BLaER1 (cell line): ENCODE results near the gene CEACAM5.
"Not testable (repeated sequence)": the region's sequence is repeated elsewhere in the genome, so short reads cannot be mapped to it uniquely, and the experiment has no call there.

Source experiments
- H3K27ac ChIP-seq: shearing (Covaris generic); formaldehyde crosslinking; 2 replicates; pipeline ENCODE4 v1.8.1; 2022
- H3K27me3 ChIP-seq: shearing (Covaris generic); formaldehyde crosslinking; 2 replicates; pipeline ENCODE4 v1.8.1; 2022
- H3K36me3 ChIP-seq: shearing (Covaris generic); formaldehyde crosslinking; 2 replicates; pipeline ENCODE4 v1.8.1; 2022
- H3K4me1 ChIP-seq: shearing (Covaris generic); formaldehyde crosslinking; 2 replicates; pipeline ENCODE4 v1.8.1; 2022
- H3K4me2 ChIP-seq: shearing (Covaris generic); formaldehyde crosslinking; 2 replicates; pipeline ENCODE4 v1.8.1; 2022
- H3K4me3 ChIP-seq: shearing (Covaris generic); formaldehyde crosslinking; 2 replicates; pipeline ENCODE4 v1.8.1; 2022
- H3K9ac ChIP-seq: shearing (Covaris generic); formaldehyde crosslinking; 2 replicates; pipeline ENCODE4 v1.8.1; 2022
- H3K9me3 ChIP-seq: shearing (Covaris generic); formaldehyde crosslinking; 2 replicates; pipeline ENCODE4 v1.8.1; 2022
- H4K20me1 ChIP-seq: shearing (Covaris generic); formaldehyde crosslinking; 2 replicates; pipeline ENCODE4 v1.8.1; 2022
- Cebpa-rat ChIP-seq: shearing (Covaris generic); IDR thresholded peaks from 2 replicates; pipeline ENCODE4 v1.8.1; 2022

Gene CEACAM5

GRCh38 chr19:41706741-41707501 is 1.5 kb upstream of the CEACAM5 start:
- Histone ChIP-seq H3K9ac (no peak overlapping the region), H3K4me1 (no peaks in the 10 kb centered on the region), H4K20me1 (0 out of 2 replicates have a peak, but pooled peaks cover 5% of the 10 kb centered on the region), H3K4me3 (peak overlapping the region; percentile 60), H3K36me3 (no peaks in the 10 kb centered on the region), H3K9me3 (no peaks in the 10 kb centered on the region), H3K27ac (no peak overlapping the region), H3K4me2 (peak overlapping the region; percentile 74), H3K27me3 (peaks cover 12% of the 10 kb centered on the region; the same call in 1 of the 2 replicates)
- TF ChIP-seq Cebpa-rat: no peak

GRCh38 chr19:41707502-41707812 is 969 bp upstream of the CEACAM5 start:
- Histone ChIP-seq H3K4me3 (no peak overlapping the region), H3K27ac (no peak overlapping the region), H3K4me2 (no peak overlapping the region), H3K36me3 (no peaks in the 10 kb centered on the region), H3K4me1 (no peaks in the 10 kb centered on the region), H3K27me3 (peaks cover 12% of the 10 kb centered on the region; the same call in 1 of the 2 replicates), H3K9ac (no peak overlapping the region), H4K20me1 (0 out of 2 replicates have a peak, but pooled peaks cover 5% of the 10 kb centered on the region), H3K9me3 (no peaks in the 10 kb centered on the region)
- TF ChIP-seq Cebpa-rat: no peak

- no peaks in the 10 kb centered on the region for H3K9me3 ChIP-seq
- H3K4me2 ChIP-seq: no peak overlapping the region
- H3K4me3 ChIP-seq: no peak overlapping the region
- H4K20me1 ChIP-seq: 0 out of 2 replicates have a peak, but pooled peaks cover 5% of the 10 kb centered on the region
- H3K27me3 ChIP-seq: peaks cover 12% of the 10 kb centered on the region; the same call in 1 of the 2 replicates
- H3K27ac ChIP-seq: no peak overlapping the region
- no peaks in the 10 kb centered on the region for H3K36me3 ChIP-seq
- TF ChIP-seq Cebpa-rat: no peak
- no peak overlapping the region for H3K9ac ChIP-seq
- no peaks in the 10 kb centered on the region for H3K4me1 ChIP-seq
Observed at GRCh38 chr19:41707871-41708371, 505 bp upstream of the CEACAM5 start.

- not testable (repeated sequence) for H3K27ac ChIP-seq, H3K36me3 ChIP-seq, H3K4me3 ChIP-seq, H3K9me3 ChIP-seq, H3K4me1 ChIP-seq, H4K20me1 ChIP-seq, H3K27me3 ChIP-seq, H3K9ac ChIP-seq, H3K4me2 ChIP-seq
Observed at GRCh38 chr19:41709516-41709915, 1.1 kb downstream of the CEACAM5 start.

- Histone ChIP-seq H3K9me3 (no peaks in the 10 kb centered on the region), H3K4me3 (no peak overlapping the region)
- no peak for TF ChIP-seq Cebpa-rat
Observed at GRCh38 chr19:41709951-41710645, 1.7 kb downstream of the CEACAM5 start.

GRCh38 chr19:41711376-41712261 is 3.2 kb downstream of the CEACAM5 start:
- no peak overlapping the region for H3K27ac ChIP-seq
- H3K9ac ChIP-seq: no peak overlapping the region
- no peak for TF ChIP-seq Cebpa-rat
- no peaks in the 10 kb centered on the region for H3K36me3 ChIP-seq
- H3K4me2 ChIP-seq: no peak overlapping the region
- H3K4me3 ChIP-seq: no peak overlapping the region
- H3K9me3 ChIP-seq: no peaks in the 10 kb centered on the region
- no peaks in the 10 kb centered on the region for H4K20me1 ChIP-seq
- no peaks in the 10 kb centered on the region for H3K27me3 ChIP-seq
- H3K4me1 ChIP-seq: no peaks in the 10 kb centered on the region

More at GRCh38 chr19:41709951-41710645, 1.7 kb downstream of the CEACAM5 start:
- 0 out of 2 replicates have a peak, but pooled peaks cover 5% of the 10 kb centered on the region for H4K20me1 ChIP-seq
- H3K36me3 ChIP-seq: no peaks in the 10 kb centered on the region
- peaks cover 2% of the 10 kb centered on the region; the same call in 1 of the 2 replicates for H3K27me3 ChIP-seq
- H3K4me1 ChIP-seq: no peaks in the 10 kb centered on the region
- H3K4me2 ChIP-seq: no peak overlapping the region
- H3K27ac ChIP-seq: no peak overlapping the region
- H3K9ac ChIP-seq: no peak overlapping the region

GRCh38 chr19:41714598-41714997 is 6.2 kb downstream of the CEACAM5 start:
- Histone ChIP-seq H4K20me1 (no peaks in the 10 kb centered on the region), H3K9me3 (no peaks in the 10 kb centered on the region), H3K27me3 (no peaks in the 10 kb centered on the region), H3K4me3 (no peak overlapping the region), H3K27ac (no peak overlapping the region), H3K36me3 (no peaks in the 10 kb centered on the region), H3K4me2 (no peak overlapping the region), H3K4me1 (no peaks in the 10 kb centered on the region), H3K9ac (no peak overlapping the region)
- TF ChIP-seq Cebpa-rat: no peak

- Histone ChIP-seq H3K4me2 (no peak overlapping the region), H3K9ac (no peak overlapping the region), H3K4me1 (no peaks in the 10 kb centered on the region), H3K27me3 (no peaks in the 10 kb centered on the region), H3K9me3 (no peaks in the 10 kb centered on the region), H3K36me3 (no peaks in the 10 kb centered on the region), H4K20me1 (no peaks in the 10 kb centered on the region), H3K27ac (no peak overlapping the region), H3K4me3 (no peak overlapping the region)
- TF ChIP-seq Cebpa-rat: no peak
Observed at GRCh38 chr19:41718761-41719160, 10.3 kb downstream of the CEACAM5 start.

- Histone ChIP-seq H4K20me1 (no peaks in the 10 kb centered on the region), H3K4me2 (no peak overlapping the region), H3K27ac (no peak overlapping the region), H3K4me3 (no peak overlapping the region), H3K27me3 (no peaks in the 10 kb centered on the region), H3K9me3 (no peaks in the 10 kb centered on the region), H3K9ac (no peak overlapping the region), H3K4me1 (no peaks in the 10 kb centered on the region), H3K36me3 (no peaks in the 10 kb centered on the region)
- TF ChIP-seq Cebpa-rat: no peak
Observed at GRCh38 chr19:41720103-41720502, 11.7 kb downstream of the CEACAM5 start.
